ENCODE results near the gene PRRG2. TPM values are rescaled to one million over a fixed set of nuclear protein-coding genes. Genes with fewer than 3 reads are reported as not detected.

Gene PRRG2
- total and polyA plus RNA-seq, 9 of the 15 experiments (the other 6 are each of a cell fraction or from before 2014, with no cell fraction given): 0.06 to 1.1 (median 0.33) TPM

DNA sequence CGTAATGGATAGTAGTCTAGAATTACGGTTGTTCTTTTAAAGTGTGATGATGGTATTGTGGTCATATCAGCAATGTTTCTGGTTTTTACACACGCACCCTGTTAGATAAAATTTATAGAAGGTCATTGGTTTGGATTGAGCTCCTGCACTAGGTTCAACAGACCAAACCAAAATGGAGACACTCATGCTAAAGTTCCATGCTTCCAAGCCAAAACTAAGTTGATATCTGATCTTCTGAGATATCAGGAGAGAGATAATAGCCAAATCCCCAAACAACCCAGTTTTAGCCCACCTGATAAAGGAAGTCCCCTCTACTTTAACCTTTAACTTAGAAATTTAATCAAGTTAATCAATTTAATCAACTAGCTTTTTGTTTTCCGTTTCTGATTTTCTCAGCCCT is 1.9 kb upstream of the PRRG2 start (continued):
- TF ChIP-seq SMAD1 (IDR thresholded peaks at IDR 0.05; ENCODE audit: low read depth, low read length, partially characterized antibody) (no peak), BMI1 (IDR thresholded peaks at IDR 0.05; ENCODE audit: low read length) (no peak), RFX7 (CRISPR knock-in tag; IDR thresholded peaks at IDR 0.05) (peak; percentile 69; the same call in 1 of the 2 replicates), POLR2AphosphoS2 (IDR thresholded peaks at IDR 0.05; ENCODE audit: low read length) (no peak), KAT7 (CRISPR knock-in tag; IDR thresholded peaks at IDR 0.05; ENCODE audit: borderline replicate concordance) (no peak), ZNF583 (CRISPR knock-in tag; IDR thresholded peaks at IDR 0.05) (peak; percentile 91), MAZ (CRISPR knock-in tag; conservative IDR thresholded peaks at IDR 0.05 in 1 of 2, IDR thresholded peaks at IDR 0.05 in 1 of 2) (peak in 1 of 2 experiments; percentile 58; a peak in 1 of 4 replicates), KDM2B (CRISPR knock-in tag; IDR thresholded peaks at IDR 0.05) (no peak), ATF1 (CRISPR knock-in tag; IDR thresholded peaks at IDR 0.05) (no peak), ATF1 (tag; IDR thresholded peaks at IDR 0.05) (peak; percentile 41), RBM15 (IDR thresholded peaks at IDR 0.05; ENCODE audit: insufficient read depth, low read length) (no peak), POLR2AphosphoS5 (IDR thresholded peaks at IDR 0.05; ENCODE audit: control insufficient read depth, insufficient read depth, low read depth, low read length) (no peak), BRD9 (IDR thresholded peaks at IDR 0.05; ENCODE audit: low read depth, partially characterized antibody) (no peak), ZNF79 (CRISPR knock-in tag; IDR thresholded peaks at IDR 0.05; ENCODE audit: low read depth) (peak; percentile 81; the same call in 1 of the 2 replicates), SNIP1 (IDR thresholded peaks at IDR 0.05; ENCODE audit: low read depth) (no peak), TARDBP (IDR thresholded peaks at IDR 0.05) (no peak), C11orf30 (IDR thresholded peaks at IDR 0.05; ENCODE audit: low read depth) (no peak), RAD51 (IDR thresholded peaks at IDR 0.05; ENCODE audit: borderline replicate concordance, low read depth) (no peak), MTF1 (CRISPR knock-in tag; IDR thresholded peaks at IDR 0.05; ENCODE audit: borderline replicate concordance) (0 out of 2 replicates have a peak, but pooled peaks have one; percentile 57), ARNT (IDR thresholded peaks at IDR 0.05) (no peak), LARP7 (IDR thresholded peaks at IDR 0.05) (no peak), TSC22D4 (tag; IDR thresholded peaks at IDR 0.05) (no peak), U2AF2 (optimal IDR thresholded peaks at IDR 0.05; ENCODE audit: low read depth, low read length) (no peak), TCF7L2 (IDR thresholded peaks at IDR 0.05; ENCODE audit: low read depth, low read length) (no peak), PHB (CRISPR knock-in tag; IDR thresholded peaks at IDR 0.05) (no peak)
- TF ChIP-seq, protein P1, sequence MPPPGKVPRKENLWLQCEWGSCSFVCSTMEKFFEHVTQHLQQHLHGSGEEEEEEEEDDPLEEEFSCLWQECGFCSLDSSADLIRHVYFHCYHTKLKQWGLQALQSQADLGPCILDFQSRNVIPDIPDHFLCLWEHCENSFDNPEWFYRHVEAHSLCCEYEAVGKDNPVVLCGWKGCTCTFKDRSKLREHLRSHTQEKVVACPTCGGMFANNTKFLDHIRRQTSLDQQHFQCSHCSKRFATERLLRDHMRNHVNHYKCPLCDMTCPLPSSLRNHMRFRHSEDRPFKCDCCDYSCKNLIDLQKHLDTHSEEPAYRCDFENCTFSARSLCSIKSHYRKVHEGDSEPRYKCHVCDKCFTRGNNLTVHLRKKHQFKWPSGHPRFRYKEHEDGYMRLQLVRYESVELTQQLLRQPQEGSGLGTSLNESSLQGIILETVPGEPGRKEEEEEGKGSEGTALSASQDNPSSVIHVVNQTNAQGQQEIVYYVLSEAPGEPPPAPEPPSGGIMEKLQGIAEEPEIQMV (tag; conservative IDR thresholded peaks at IDR 0.05; ENCODE audit: low read depth): peak; percentile 80
- TF ChIP-seq, protein P2, sequence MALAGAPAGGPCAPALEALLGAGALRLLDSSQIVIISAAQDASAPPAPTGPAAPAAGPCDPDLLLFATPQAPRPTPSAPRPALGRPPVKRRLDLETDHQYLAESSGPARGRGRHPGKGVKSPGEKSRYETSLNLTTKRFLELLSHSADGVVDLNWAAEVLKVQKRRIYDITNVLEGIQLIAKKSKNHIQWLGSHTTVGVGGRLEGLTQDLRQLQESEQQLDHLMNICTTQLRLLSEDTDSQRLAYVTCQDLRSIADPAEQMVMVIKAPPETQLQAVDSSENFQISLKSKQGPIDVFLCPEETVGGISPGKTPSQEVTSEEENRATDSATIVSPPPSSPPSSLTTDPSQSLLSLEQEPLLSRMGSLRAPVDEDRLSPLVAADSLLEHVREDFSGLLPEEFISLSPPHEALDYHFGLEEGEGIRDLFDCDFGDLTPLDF (CRISPR knock-in tag; IDR thresholded peaks at IDR 0.05): no peak
- TF ChIP-seq, protein P3, sequence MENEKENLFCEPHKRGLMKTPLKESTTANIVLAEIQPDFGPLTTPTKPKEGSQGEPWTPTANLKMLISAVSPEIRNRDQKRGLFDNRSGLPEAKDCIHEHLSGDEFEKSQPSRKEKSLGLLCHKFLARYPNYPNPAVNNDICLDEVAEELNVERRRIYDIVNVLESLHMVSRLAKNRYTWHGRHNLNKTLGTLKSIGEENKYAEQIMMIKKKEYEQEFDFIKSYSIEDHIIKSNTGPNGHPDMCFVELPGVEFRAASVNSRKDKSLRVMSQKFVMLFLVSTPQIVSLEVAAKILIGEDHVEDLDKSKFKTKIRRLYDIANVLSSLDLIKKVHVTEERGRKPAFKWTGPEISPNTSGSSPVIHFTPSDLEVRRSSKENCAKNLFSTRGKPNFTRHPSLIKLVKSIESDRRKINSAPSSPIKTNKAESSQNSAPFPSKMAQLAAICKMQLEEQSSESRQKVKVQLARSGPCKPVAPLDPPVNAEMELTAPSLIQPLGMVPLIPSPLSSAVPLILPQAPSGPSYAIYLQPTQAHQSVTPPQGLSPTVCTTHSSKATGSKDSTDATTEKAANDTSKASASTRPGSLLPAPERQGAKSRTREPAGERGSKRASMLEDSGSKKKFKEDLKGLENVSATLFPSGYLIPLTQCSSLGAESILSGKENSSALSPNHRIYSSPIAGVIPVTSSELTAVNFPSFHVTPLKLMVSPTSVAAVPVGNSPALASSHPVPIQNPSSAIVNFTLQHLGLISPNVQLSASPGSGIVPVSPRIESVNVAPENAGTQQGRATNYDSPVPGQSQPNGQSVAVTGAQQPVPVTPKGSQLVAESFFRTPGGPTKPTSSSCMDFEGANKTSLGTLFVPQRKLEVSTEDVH (IDR thresholded peaks at IDR 0.05; ENCODE audit: low read depth, partially characterized antibody): no peak
